GM21381 (cell line): ENCODE results near the gene CRYBG2.
A peak's percentile ranks its signal among the peaks of the same experiment; 100 is the strongest.
"Not testable (repeated sequence)": the region's sequence is repeated elsewhere in the genome, so short reads cannot be mapped to it uniquely, and the experiment has no call there.

Source experiments
- ATAC-seq: cut with Tn5 transposase; IDR thresholded peaks from one replicate; pipeline ENCODE4 v1.9.1; 2021; ENCODE audit warnings: mild to moderate bottlenecking, moderate library complexity; ENCODE audit not compliant: unreplicated experiment

The CRYBG2 gene

DNA sequence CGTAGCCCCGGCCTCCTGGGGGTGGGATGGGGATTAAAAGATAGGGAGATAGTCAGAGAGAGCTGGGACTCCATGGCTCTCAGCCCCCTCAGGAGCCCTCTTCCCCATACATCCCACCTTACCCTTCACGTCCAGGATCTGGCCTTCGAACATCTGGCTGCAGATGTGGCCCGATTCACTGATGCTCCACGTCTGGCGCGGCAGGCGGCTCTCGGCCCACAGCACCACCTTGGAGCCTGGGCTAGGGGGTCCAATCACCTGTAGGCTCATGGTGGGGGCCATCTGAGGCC is 31.9 kb downstream of the CRYBG2 start:
- no peak for ATAC-seq

GRCh38 chr1:26321315-26322041 is 32.5 kb downstream of the CRYBG2 start:
- ATAC-seq, result no peak

GRCh38 chr1:26320896-26321295 is 33.0 kb downstream of the CRYBG2 start:
- ATAC-seq, result no peak

- ATAC-seq, result no peak
Measured at GRCh38 chr1:26318338-26319064, 35.4 kb downstream of the CRYBG2 start.

DNA sequence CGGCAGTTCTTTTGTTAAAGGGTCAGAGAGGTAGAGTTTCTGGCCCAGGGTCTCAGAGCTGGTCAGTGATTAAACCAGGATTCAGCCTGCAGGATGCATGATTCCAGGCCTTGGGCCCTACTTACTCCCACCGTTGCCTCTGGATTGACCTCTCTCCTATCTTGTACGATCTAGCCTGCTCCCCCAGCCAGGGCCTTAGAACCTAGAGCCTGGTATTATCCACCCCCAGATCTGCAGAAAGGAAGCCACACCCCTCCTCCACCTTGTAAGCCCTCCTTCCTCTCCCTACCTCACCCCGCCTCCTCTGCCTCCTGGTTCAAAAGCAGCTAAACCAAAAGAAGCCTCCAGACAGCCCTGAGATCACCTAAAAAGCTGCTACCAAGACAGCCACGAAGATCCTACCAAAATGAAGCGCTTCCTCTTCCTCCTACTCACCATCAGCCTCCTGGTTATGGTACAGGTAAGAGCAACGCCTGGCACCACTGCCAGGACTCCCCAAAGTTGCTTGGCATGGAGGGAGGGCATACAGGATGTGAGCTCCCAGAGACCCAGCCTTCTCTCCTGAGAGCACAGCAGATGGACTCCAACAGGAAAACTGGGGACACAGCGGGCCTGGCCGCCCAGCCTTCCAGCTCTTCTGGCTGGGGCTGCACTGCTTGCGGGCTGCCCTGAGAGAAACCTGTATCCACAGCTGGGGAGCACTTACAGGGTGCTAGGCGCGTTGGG is 36.2 kb downstream of the CRYBG2 start, which contains the start of gene CD52:
CD52 (plus strand) TSS at position 347 of the 726 bp plus-strand sequence; CDS start at position 407, 60 bp downstream.
- ATAC-seq, result peak; percentile 29

- no peak for ATAC-seq
Measured at GRCh38 chr1:26317146-26317545, 36.8 kb downstream of the CRYBG2 start.

DNA sequence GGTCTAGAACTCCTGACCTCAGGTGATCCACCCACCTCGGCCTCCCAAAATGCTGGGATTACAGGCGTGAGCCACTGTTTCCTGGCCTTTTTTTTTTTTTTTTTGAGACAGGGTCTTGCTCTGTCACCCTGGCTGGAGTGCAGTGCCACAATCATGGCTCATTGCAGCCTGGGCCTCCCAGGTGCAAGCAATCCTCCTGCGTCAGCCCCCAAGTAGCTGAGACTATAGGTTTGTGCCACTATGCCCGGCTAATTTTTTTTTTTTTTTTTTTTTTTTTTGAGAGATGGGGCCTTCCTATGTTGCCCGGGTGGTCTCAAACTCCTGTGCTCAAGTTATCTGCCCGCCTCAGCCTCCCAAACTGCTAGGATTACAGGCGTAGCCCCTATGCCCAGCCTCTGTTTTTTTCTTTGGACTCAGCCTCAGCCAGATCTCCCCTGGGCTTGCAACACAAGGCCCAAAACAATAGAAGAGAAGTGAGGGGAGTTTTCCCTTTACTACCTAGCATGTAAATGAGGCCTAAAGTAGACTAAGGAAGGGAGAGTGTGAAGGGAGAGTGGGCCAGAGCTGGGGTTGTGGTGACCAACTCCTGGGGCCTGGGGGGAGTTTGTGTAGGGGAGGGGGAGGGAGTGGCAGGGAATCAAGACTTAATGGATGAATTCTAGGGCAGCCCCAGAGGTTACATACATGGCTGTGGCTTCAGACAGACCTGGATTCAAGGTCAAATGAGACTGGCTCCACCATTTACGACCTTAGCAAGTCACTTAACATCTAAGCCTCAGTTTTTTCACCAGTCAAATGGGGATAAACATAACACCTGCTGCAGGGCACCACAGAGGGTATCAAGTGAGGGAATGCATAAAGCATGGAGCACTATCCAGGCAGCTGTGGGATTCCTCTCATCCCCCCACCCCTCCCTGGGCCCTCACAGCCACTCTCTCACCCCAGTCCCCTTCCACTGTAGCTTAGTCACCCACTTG is 37.8 kb downstream of the CRYBG2 start:
- ATAC-seq, result no peak

DNA sequence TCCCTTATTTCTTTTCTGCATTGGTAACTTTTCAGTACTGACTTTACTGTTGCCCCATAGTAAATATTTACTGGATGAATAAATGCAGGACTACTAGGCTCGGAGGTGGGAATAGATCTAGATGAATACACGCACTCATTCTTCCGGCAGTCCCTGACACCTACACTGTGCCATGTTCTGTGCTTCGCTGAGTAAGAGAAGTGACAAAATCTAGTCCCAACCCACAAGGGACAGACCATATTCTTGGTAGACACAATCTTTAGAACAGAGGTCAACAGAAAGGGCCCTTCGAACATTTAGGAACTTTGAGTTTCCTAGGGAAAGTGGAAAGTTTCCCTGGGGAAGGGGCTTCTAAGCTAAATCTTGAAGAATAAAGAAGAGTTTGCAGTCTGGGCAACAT is 39.4 kb downstream of the CRYBG2 start:
- ATAC-seq, result no peak

- not testable (repeated sequence) for ATAC-seq
Measured at GRCh38 chr1:26307966-26308899, 45.7 kb downstream of the CRYBG2 start.

DNA sequence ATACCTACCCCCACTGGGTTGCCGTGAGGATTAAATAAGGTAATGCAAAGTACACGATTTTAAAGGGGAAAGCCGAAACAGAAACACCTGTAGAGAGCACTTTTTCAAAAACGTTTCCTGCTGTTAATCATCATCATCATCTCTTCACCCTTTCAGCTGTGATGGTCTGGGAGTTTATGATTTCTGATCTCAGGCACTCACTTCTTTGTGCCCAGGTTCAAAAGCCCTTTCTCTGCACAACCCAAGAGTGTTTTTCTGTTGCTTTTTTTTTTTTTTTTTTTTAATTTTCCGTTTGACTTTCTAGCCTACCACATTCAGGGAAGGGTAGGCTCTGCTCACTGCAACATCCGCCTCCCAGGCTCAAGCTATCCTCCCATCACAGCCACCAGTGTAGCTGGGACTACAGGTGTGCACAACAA is 46.6 kb downstream of the CRYBG2 start:
- peak; percentile 10 for ATAC-seq

GRCh38 chr1:26306290-26307229 is 47.4 kb downstream of the CRYBG2 start, which contains the start of gene UBXN11:
UBXN11 (minus strand) TSS chr1:26306636; CDS start chr1:26302883, 3,753 bp downstream.
- peak; percentile 97 for ATAC-seq

DNA sequence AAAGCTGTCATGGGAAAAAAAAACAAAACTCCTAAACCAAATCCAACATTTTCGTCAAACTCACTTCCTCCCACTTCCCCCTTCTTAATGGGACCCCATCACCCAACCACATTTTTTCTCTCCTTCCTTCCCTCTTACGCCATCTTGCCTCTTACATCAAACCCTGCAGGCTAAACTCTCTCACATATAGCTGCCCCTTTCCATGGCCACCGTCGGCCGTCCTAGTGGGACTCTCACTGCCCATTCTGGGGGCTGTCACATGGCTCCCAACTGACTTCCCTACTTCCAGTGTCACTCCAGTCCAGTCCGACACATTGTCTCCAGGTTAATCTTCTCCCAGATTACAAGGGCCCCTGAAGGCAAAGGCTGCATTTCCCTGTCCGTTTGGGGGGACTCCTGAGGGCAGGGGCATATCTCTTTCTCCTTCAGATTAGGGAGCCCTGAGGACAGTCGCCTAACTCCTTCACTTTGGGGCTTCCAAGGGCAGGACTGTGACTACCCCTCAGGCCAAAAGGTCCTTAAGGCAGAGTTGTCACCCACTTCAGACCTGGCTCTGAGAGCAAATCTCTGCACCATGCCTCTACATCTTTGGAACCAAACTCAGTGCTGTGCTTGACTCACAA is 48.2 kb downstream of the CRYBG2 start:
- ATAC-seq, result no peak

DNA sequence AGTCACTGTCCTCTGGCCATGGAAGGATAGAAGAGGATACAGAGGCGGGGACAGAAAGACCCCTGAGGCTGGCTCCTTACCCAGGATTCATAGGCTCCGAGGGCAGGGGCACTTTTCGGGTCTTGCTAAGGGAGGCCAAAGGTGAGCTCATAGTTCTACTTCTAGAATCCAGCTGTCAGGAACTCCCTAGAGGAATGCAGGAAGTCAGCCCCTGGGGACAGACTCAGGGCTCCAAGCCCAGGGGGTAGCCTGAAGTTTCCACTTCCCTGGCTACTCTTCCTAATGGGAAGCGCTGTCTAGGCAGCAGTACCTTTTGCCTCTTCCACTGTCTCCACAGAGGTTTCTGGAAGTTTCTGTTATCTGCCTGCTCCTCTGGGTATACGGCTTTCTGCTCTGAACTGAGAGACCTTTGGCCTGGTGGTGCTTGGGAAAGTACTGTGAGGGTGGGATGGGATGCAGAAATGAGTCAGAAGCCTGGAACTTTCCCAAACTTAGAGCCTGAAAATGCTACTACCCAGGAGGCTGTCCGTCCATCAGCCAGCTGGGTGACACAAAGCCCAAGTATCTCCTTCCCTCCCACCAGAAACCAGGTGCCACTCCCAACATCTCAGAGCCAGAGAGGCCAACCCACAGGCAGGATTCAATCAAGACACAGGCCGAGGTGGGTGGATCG is 51.1 kb downstream of the CRYBG2 start:
- no peak for ATAC-seq

- ATAC-seq, result no peak
Measured at GRCh38 chr1:26300578-26301275, 53.2 kb downstream of the CRYBG2 start.

DNA sequence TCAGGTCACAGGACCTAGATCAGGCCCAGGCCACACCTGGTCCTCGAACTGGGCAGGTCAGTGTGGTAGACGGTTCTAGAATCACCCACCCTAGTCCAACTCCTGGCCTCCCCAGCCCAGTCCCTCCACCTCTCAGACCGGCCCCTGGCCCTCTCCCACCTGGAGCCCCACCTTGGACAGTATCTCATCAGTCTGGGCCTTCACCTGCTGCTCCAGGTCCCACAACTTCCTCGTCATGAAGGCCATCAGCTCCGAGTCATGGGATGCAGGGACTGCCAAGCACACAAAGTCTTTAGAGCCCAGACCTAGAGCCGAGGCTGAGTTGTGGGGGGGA is 56.2 kb downstream of the CRYBG2 start:
- no peak for ATAC-seq

- ATAC-seq, result no peak
Measured at GRCh38 chr1:26297057-26297790, 56.7 kb downstream of the CRYBG2 start.
